Measurements from ENCODE around the gene EIF2S1. TPM values are rescaled to one million over a fixed set of nuclear protein-coding genes. Genes with fewer than 3 reads are reported as not detected.

EIF2S1 gene
- total and polyA plus RNA-seq, 2 experiments from 2014 or later: 106 to 123 TPM

DNA sequence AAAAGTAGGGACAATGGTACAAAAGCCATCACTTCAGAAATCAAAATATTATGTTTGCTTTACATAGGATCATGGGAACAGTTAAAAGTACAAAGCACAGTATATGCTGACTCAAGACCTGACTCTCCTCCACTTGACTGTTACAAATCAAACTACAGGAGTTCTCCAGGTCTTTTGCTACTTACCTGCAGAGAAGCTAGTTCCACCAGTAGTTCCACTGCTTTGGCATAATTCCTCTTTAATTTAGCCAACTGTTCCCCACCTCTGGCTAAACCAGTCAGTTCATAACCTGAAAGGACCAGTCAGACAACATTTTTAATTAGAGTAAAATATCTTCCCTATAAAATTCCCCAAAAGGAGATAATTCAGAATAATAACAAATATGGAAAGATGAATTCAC is 14.5 kb upstream of the EIF2S1 start:
- H3K9me2 ChIP-seq (replicated peaks; ENCODE audit: insufficient read depth): no peaks in the 10 kb centered on the region
- H3K4me1 ChIP-seq (ENCODE audit: insufficient read depth): no peaks in the 10 kb centered on the region
- H3K27ac ChIP-seq: no peak overlapping the region
- H2AFZ ChIP-seq: no peak overlapping the region
- no peaks in the 10 kb centered on the region for H4K20me1 ChIP-seq (ENCODE audit: insufficient read depth, poor library complexity, severe bottlenecking)
- no peaks in the 10 kb centered on the region for H3K36me3 ChIP-seq (replicated peaks; ENCODE audit: insufficient read depth, low read depth)
- TF ChIP-seq EZH2phosphoT487 (IDR thresholded peaks at IDR 0.05; ENCODE audit: low read depth, severe bottlenecking, unreplicated experiment) (no peak), EZH2 (IDR thresholded peaks at IDR 0.05; ENCODE audit: borderline replicate concordance) (no peak)
- TF ChIP-seq, protein P1, sequence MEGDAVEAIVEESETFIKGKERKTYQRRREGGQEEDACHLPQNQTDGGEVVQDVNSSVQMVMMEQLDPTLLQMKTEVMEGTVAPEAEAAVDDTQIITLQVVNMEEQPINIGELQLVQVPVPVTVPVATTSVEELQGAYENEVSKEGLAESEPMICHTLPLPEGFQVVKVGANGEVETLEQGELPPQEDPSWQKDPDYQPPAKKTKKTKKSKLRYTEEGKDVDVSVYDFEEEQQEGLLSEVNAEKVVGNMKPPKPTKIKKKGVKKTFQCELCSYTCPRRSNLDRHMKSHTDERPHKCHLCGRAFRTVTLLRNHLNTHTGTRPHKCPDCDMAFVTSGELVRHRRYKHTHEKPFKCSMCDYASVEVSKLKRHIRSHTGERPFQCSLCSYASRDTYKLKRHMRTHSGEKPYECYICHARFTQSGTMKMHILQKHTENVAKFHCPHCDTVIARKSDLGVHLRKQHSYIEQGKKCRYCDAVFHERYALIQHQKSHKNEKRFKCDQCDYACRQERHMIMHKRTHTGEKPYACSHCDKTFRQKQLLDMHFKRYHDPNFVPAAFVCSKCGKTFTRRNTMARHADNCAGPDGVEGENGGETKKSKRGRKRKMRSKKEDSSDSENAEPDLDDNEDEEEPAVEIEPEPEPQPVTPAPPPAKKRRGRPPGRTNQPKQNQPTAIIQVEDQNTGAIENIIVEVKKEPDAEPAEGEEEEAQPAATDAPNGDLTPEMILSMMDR (IDR thresholded peaks at IDR 0.05; ENCODE audit: poor library complexity): no peak
- H3K4me2 ChIP-seq: no peak overlapping the region
- H3K79me2 ChIP-seq: no peaks in the 10 kb centered on the region
- H3K9me3 ChIP-seq (ENCODE audit: low read depth): no peaks in the 10 kb centered on the region
- no peak for DNase-seq (ENCODE audit: low spot score)
- H3K27me3 ChIP-seq: no peaks in the 10 kb centered on the region
- no peak overlapping the region for H3K4me3 ChIP-seq

DNA sequence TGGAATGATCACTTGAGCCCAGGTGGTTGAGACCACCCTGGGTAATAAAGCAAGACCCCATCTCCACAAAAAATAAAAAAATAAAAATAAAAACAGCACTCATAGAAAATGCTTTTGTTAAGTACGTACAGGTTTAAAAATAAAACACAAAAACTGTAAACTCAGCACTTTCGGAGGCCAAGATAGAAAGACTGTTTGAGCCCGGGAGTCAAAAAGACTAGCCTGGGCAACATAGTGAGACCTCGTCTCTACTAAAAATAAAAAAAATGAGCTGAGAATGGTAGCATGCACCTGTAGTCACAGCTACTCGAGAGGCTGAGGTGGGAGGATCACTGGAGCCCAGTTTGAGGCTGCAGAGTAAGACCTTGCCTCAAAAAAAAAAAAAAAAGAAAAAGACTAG is 8.1 kb upstream of the EIF2S1 start:
- Histone ChIP-seq H3K27me3 (no peaks in the 10 kb centered on the region), H4K20me1 (ENCODE audit: insufficient read depth, poor library complexity, severe bottlenecking) (peaks cover 4% of the 10 kb centered on the region), H3K9me3 (ENCODE audit: low read depth) (no peaks in the 10 kb centered on the region), H3K27ac (no peak overlapping the region), H3K79me2 (peaks cover 50% of the 10 kb centered on the region), H3K9me2 (replicated peaks; ENCODE audit: insufficient read depth) (no peaks in the 10 kb centered on the region), H3K4me2 (no peak overlapping the region), H3K4me3 (no peak overlapping the region), H2AFZ (no peak overlapping the region), H3K36me3 (replicated peaks; ENCODE audit: insufficient read depth, low read depth) (no peaks in the 10 kb centered on the region), H3K4me1 (ENCODE audit: insufficient read depth) (peaks cover 4% of the 10 kb centered on the region)
- TF ChIP-seq EZH2 (IDR thresholded peaks at IDR 0.05; ENCODE audit: borderline replicate concordance) (no peak), EZH2phosphoT487 (IDR thresholded peaks at IDR 0.05; ENCODE audit: low read depth, severe bottlenecking, unreplicated experiment) (no peak)
- TF ChIP-seq, protein P1 (IDR thresholded peaks at IDR 0.05; ENCODE audit: poor library complexity): no peak
- 95% methylated on average over 5 of the region's 5 CpGs for WGBS (ENCODE audit: low lambda C conversion rate, missing lambda C conversion rate)
- DNase-seq (ENCODE audit: low spot score): no peak

DNA sequence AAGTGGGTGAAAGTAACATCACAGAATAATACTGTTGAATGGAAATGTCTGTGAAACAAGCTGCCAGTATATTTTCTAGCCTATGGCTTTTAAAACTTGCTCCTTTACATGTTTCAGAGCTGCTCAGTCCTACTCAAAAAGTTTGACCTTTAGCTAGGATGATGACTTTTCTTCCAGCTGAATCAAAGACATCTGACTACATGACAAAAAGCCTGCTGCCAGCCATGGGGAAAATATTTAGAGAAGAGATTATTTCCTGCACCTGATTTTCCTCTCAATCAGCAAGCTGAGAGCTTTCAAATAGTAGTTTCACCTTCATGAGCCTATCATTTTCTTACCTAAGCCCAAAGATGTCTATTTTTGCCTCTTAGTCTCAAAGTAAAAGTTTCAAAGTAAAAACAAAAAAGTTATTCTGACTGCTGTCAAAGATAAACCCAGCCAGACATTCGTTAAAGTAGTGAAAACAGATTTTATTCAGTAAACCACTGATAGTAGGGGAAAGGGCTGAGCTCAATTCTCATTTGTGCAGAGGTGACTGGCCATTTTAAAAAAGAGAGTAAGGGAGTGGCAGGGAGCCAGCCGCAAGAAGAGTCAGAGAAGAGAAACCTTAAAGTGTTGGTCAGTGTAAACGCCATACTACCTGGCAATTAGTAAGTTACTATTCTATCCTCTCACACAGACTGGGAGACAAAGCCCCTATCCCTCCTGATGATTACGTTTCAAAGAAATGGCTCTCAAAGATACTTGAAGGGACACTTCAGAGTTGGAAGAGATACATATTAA is 2.8 kb upstream of the EIF2S1 start:
- Histone ChIP-seq H3K79me2 (peaks cover 85% of the 10 kb centered on the region), H3K4me2 (peak overlapping the region; percentile 90), H3K9me3 (ENCODE audit: low read depth) (no peaks in the 10 kb centered on the region), H3K27me3 (no peaks in the 10 kb centered on the region), H3K4me3 (no peak overlapping the region), H2AFZ (no peak overlapping the region), H3K27ac (peak overlapping the region; percentile 90), H3K36me3 (replicated peaks; ENCODE audit: insufficient read depth, low read depth) (no peaks in the 10 kb centered on the region), H4K20me1 (ENCODE audit: insufficient read depth, poor library complexity, severe bottlenecking) (peaks cover 12% of the 10 kb centered on the region), H3K4me1 (ENCODE audit: insufficient read depth) (peaks cover 30% of the 10 kb centered on the region), H3K9me2 (replicated peaks; ENCODE audit: insufficient read depth) (no peaks in the 10 kb centered on the region)
- TF ChIP-seq, protein P1 (IDR thresholded peaks at IDR 0.05; ENCODE audit: poor library complexity): no peak
- TF ChIP-seq EZH2phosphoT487 (IDR thresholded peaks at IDR 0.05; ENCODE audit: low read depth, severe bottlenecking, unreplicated experiment) (no peak), EZH2 (IDR thresholded peaks at IDR 0.05; ENCODE audit: borderline replicate concordance) (no peak)
- DNase-seq (ENCODE audit: low spot score): no peak
- WGBS (ENCODE audit: low lambda C conversion rate, missing lambda C conversion rate): 73% methylated on average over 4 of the region's 4 CpGs
